Stimulated activated CD8-positive, alpha-beta memory T cell treated with anti-CD3 and anti-CD28 coated beads, Interleukin-12 subunit alpha, Interleukin-12 subunit beta, amount 100 ng/mL, for 24 hours (primary cell): Measurements from ENCODE around the gene TOP1.

Experiments used
- DNase-seq: peaks from one replicate; pipeline ENCODE4 v3.0.0-alpha.2; 2020; ENCODE audit errors: extremely low read depth

The TOP1 gene

DNA sequence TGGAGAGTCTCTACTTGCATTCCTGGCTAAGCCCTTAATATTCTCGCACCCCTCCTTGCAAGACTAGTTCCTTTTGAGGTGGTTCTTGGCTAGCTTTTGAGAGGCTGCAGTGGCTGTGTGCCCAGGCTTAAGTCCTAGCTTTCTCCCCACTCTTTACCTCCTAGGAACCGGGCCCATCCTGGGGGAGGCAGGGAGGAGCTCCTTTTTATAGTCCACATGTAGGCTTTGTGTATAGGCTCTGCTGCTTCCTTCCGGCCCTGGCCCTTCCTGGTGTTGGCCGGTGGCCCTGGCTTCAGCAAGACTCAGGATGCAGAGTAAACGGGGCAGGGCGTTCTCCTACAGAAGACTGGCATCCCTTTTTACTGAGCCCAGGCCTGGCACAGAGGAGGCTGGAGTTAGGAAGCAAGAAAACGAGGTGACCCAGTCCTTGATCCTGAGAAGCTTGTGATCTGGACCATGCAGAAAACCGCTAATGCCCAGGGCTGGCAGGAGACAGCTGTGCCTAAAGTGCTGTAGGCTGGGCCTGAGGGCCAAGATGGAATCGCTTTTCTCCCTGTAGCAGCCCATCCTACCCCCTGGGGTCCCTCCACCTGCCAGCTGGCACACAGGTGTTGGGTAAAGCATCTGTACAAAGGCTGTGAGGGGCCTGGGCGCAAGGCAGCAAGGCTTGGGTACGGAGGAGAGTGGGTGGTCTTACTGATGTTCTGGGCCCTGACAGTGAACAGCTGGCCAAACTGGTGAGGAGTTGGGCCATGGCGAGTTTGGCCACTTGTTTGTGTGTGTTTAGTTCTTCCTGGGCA lies 117.4 kb downstream of the TOP1 start:
- no peak for DNase-seq

DNA sequence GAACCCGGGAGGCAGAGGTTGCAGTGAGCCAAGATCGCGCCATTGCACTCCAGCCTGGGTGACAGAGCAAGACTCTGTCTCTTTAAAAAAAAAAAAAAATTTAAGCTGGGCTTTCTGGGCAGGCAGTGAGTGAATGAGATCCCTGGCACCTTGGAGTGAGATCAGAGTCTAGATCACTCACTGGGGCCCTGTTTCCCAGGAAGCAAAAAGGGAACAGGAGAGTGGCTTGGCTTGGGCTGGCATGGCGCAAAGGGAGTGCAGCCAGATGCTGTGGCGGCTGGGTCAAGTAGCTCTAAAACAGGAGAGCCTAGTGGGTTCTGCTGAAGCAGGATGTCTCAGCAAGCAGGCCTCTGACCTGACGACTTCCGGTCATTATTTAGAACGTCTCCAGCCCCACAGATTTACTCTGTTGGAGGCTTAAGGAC lies 119.2 kb downstream of the TOP1 start:
- no peak for DNase-seq

DNA sequence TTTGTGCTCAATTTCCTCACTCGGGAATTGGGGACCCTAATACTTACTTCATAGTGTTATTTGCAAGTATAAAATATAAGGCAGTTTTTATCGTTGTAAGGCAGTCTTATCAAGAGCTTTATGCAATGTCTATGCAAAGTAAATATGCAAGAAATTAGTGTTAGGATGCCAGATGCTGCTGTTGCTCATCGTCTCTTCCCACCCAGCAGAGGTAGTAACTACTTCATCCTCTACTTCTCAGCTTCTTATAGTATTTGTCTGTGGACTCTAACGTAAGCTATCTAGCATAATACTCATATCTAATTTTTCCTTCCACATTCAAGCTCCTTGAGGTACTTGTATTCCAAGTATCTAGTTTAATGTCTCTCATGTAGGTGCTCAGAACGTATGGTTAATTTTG lies 120.3 kb downstream of the TOP1 start:
- DNase-seq: no peak

DNA sequence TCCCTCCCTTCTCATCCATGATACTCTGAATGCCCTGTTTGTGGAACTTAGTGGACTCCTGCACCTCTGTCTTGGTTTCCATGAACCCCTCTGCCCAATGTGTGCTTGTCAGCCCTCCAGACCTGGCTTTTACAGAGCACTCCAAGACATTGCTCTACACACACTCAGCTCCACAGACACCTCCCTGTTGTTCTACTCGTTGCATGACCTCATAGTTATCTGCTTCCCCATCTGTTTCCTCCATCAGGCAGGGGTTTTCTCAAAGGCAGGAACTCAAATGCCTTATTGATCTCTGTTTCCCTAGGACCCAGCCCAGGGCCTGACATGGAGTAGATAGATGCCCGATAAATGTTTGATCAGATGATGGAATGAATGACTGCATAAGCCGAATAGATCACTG lies 122.0 kb downstream of the TOP1 start:
- DNase-seq: no peak

DNA sequence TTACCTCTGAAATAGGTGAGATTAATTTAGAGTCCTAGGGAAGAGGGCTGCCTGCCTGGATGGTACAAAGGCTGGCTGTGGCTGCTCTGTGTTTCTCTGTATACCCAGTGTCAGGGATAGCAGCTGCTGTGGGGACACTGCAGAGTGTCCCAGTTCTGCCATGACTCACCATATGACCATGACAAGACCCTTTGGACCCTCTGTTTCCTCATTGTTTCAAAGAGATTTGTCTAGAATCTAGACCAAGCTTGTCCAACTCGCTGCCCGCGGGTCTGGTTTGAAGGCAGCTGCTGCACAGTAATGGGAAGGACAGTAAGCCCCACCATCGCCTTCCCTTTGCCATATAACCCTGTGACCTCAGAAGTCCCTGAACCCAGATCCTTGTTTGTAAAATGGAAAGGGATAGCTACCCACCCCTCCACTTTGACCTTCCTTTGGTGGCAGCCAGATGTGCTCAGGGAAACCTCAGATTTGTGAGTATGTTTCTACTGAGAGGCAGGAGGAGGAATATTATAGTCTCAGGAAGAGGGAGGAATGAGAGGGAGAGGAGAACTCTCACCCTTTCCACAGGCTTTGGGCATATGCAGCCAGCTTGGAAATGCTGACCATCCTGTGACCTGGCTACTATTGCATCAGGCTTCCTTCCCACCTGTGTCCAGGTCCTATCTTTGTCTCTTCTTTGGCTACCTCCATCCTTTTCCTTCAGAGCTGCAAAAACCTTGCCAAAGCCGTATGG lies 122.7 kb downstream of the TOP1 start:
- DNase-seq: no peak

DNA sequence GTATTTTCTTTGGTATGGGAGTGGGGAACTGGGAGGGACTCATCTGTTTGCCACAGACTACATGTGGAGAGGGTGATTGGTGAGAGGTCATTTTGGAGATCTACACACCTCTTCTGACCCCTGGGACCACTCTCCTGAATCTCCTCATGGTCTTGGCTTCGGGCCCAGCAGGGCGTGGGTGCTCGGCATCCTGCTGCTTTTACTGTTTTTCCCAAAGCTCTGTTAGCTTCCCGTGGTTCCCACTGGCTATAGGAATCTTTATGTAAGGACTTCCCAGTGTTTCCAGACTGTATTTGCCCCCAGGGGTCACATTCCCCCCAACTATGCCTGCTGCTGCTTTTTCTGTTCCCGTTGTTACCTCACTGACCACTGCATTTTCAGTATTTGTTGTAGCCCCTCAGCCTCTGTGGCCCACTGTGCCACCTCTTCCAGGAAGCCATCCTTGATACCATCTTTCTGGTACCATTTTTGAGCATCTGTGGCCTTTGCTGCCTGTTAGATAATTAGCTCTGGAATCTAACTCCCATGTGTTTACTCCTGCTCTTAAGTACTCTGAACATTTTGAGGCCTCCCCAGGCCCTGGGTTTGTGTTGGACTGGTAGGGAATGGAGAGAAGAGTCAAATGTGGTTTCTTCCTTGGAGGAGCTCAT lies 123.6 kb downstream of the TOP1 start:
- no peak for DNase-seq

DNA sequence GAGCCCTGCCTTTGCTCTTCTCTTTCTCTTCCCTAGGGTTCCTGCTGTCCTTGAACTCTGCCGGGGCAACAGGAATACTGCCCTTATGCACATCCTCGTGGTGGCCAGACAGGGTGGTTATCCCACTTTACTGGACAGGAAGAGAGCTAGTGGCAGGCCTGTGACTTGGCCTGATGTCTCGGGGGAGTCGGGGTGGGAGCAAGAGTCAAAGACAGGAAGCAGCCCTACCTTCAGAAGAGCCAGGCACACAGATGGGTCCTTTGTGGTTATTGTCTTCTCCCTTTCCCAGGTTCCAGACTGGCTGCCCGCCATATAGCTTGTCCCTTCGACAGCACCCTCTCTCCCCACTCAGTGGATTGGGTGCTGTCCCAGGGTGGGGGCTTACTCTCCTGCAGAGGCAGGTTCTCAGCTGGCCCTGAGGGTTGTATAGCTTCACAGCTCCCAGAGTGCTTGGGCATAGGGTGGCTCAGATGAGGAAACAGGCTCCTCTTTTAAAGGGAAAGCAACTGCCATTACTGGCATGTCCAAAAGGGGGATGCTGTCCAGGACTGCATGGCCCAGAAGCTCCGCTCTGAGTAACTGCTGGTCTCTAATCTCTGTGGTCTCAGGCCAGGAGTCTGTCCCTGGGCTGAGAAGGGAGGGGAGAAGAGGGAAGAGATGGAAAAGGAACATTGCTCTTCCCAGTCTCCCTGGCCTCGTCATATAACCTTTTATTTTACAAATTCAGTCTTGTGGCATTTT lies 126.0 kb downstream of the TOP1 start:
- DNase-seq: no peak

DNA sequence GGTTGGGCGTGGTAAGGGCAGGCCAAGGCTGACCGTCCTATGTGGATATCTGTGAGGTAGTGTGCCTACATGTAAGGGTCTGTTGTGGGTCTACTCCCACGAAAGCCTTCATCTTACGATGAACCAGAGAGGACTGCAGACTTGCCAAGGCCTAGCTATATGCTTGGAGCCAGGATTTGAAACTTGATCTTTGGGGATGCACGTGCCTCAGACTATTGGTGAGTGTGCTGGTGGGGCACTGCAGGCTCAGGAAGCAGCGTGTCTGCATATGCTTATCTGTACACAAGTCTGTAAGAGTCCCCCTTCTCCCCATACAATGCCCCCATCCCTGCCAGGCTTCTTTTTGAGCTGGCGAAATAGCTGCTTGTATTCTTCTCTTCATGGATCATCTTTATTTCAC lies 126.6 kb downstream of the TOP1 start:
- DNase-seq: no peak

DNA sequence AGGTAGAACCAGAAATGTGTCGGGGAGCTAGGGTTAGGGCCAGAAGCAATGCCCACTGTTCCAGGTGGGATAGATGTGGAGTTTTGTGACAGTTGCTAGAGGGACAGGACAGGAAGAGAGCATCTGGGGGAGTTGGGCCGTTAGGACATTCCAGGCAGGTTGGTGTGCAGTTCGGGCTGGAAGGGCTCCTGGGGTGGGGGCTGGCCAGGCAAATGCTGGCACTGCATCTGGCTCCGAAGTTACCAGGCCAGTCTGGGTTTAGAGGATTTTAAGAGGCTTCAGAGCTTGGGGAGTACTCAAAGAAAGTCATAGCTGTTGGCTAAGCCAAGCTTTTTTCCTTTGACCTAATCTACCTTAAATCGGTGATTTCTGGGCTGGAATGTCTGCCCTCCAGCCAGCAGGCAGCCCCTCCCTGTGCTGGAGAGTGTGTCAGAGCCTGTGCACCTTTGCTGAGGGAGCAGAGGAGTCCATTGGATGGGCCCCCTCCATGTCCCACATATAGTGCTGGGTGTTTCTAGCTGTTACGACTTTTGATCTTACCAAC lies 129.5 kb downstream of the TOP1 start:
- no peak for DNase-seq

DNA sequence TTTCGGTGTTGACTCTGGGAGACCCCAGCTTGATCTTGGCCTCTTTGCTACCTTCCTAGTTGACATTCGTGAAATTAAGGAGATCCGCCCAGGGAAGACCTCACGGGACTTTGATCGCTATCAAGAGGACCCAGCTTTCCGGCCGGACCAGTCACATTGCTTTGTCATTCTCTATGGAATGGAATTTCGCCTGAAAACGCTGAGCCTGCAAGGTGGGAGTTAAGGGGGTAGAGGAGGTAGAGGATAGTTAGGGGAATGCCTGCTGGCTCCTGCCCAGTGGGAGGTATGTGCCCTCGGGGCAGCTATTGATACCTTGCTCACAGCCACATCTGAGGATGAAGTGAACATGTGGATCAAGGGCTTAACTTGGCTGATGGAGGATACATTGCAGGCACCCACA lies 130.9 kb downstream of the TOP1 start:
- no peak for DNase-seq

DNA sequence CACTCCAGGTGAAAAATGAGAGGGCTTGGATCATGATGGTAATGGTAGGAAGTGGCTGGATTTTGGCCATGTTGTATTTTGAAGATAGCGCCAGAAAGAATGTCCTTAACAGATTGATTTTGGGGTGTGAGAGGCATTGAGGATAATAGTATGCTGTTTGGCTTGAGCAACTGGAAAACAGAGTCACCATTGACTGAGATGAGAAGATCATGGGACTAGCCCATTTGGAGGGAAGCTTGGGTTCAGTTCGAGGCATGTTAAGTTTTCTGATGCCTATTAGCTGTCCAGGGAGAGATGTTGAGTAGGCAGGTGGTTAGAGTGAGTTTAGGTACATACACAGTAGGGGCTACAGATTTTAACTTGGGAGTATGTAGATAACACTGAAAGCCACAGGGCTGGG lies 132.1 kb downstream of the TOP1 start:
- no peak for DNase-seq

DNA sequence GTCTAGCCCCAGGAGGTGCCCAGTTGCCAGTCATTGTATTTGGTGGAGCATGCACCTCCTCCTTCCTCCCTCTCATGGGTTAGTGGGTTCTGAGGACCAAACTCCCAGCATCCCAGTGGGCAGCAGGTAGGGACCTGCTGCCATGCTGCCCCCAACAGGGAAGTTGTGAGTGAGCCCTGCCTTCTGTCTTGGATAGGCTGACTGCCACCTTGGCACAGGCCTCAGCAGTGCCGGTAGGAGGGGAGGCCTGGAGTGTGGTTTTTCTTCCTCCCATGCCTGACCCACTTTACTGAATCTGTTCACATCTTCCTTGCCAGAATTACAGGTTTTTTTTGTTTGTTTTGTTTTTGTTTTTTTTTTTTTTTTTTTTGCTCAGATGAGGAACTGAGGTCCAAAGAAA lies 133.3 kb downstream of the TOP1 start:
- no peak for DNase-seq

DNA sequence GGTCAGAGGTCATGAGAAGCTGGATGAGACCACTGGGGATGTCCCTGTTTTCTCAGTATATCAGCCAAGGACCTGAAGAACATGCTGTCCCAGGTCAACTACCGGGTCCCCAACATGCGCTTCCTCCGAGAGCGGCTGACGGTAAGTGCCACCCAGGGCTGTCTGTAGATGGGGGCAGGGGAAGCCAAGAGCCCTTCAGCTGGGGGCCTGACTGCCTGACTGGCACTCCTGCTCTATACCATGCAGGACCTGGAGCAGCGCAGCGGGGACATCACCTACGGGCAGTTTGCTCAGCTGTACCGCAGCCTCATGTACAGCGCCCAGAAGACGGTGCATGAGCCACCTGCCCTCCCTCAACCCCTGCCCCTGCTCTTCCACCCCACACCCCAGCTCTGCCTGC lies 133.8 kb downstream of the TOP1 start:
- DNase-seq: no peak

DNA sequence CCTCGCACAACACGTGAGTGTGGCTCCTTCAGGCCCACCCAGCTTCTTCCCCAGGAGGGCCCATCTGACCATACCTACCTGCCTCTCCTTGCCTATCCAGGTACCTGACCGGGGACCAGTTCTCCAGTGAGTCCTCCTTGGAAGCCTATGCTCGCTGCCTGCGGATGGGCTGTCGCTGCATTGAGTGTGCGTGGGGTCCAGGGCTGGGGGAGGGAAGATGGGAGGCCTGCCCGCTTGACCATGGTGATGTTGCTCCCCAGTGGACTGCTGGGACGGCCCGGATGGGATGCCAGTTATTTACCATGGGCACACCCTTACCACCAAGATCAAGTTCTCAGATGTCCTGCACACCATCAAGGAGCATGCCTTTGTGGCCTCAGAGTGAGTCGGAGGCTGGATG lies 135.2 kb downstream of the TOP1 start:
- DNase-seq: no peak

DNA sequence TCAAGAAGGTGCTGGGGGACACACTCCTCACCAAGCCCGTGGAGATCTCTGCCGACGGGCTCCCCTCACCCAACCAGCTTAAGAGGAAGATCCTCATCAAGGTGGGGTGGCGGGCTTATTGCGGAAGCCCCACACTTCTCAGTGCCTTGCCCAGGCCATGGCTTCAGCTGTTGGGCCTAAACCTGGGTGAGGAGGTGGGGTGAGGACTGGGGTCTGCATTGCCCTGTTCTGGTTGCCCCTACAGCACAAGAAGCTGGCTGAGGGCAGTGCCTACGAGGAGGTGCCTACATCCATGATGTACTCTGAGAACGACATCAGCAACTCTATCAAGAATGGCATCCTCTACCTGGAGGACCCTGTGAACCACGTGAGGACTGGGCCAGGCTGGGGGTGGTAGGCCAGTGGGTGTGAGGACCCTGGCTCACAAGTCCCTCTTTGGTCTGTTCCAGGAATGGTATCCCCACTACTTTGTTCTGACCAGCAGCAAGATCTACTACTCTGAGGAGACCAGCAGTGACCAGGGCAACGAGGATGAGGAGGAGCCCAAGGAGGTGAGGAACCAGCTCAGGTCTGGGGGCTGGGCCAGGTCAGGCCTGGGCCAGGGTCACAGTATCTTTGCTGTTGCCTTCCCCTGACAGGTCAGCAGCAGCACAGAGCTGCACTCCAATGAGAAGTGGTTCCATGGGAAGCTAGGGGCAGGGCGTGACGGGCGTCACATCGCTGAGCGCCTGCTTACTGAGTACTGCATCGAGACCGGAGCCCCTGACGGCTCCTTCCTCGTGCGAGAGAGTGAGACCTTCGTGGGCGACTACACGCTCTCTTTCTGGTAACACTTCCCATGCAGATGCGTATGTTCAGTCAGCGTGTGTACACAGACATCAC lies 136.6 kb downstream of the TOP1 start:
- DNase-seq: no peak

DNA sequence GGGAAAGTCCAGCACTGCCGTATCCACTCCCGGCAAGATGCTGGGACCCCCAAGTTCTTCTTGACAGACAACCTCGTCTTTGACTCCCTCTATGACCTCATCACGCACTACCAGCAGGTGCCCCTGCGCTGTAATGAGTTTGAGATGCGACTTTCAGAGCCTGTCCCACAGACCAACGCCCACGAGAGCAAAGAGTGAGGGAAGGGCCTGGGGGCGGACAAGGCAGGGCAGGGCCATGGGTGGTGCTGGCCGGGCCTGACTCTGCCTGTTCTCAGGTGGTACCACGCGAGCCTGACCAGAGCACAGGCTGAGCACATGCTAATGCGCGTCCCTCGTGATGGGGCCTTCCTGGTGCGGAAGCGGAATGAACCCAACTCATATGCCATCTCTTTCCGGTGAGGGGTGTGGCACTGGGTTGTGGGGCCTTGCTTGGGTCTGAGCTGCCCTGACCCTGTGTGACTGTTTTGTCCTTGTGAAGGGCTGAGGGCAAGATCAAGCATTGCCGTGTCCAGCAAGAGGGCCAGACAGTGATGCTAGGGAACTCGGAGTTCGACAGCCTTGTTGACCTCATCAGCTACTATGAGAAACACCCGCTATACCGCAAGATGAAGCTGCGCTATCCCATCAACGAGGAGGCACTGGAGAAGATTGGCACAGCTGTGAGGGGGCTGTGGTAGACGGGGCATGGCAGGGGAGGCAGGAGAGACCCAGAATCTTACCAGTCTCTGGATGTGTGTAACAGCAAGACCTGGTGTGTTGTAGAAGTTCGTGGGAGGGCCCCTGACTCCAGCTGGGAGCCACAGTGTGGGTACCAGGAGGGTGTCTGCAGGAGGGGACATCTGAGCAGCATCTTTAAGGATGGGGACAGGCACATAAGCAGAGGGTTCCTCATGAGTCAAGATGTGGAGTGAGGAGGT lies 137.8 kb downstream of the TOP1 start:
- DNase-seq: no peak

DNA sequence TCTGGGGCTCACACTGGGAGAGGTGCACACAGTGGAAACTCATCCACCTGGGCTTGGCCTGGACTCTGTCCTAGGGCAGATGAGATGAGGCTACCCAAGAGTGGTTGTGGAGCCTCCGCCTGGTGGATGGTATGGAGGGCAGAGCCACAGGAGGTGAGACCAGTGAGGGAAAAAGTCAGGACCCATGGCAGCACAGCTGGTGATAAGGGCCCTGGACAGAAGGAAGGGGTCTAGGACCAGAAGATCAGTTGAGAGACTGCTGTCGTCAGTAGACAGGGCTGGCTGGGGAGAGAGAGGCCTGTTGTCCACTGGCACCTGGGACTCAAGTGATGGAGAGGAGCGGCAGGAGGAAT lies 138.5 kb downstream of the TOP1 start:
- no peak for DNase-seq

DNA sequence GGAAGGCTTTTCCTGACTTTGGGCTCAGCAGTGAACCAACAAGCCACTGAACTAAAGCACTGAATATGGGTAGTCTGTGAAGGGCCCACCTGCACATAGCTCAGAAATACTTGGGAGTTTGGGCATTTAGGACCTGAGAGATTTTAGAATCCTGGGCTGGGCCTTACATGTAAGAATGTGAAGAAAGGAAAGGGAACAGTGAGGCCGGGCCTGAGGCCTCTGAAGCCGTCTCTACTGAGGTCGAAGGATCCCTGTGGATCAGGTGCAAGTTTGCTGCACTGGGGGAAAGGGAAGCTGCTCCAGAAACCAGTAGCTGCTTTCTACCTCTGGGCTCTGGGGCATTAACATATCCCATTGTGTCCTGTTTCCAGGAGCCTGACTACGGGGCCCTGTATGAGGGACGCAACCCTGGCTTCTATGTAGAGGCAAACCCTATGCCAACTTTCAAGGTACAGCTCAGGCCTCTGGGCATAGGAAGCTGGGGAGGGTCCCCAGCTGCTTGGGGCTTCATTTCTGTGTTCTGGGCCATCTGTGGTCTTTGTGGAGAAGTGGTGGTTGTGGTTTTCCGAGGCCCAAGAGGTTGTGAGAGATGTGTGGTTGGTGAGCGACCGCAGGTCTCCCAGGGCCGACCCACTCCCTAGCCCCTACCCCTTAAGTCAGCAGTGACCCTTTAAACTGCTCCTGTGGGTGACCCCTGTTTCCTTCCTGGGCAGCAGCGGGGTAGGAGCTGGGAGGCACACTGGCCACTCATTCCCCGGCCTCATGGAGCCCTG lies 139.0 kb downstream of the TOP1 start:
- DNase-seq: no peak
